Caco-2 (cell line): ENCODE measurements around the gene SLC16A11. TPM values are rescaled to one million over a fixed set of nuclear protein-coding genes. Genes with fewer than 3 reads are reported as not detected.
A peak's percentile ranks its signal among the peaks of the same experiment; 100 is the strongest.

ENCODE experiments used
- BruUV-seq: library from RNA; stranded (reverse); fragments of 400-500 nt; replicated peaks from 2 replicates; lab custom pipeline; 2021; lab: Mats Ljungman, UMichigan
- CTCF ChIA-PET: fragments of 300-600 bp; sonication (Branson Sonifier 250); formaldehyde crosslinking; loops from one replicate; lab custom pipeline; 2022; ENCODE audit warnings: antibody characterized with exemption; lab: Charles Lee
- POLR2A ChIA-PET: fragments of 300-600 bp; sonication (Branson Sonifier 250); formaldehyde crosslinking; loops from one replicate; lab custom pipeline; 2022; ENCODE audit warnings: antibody characterized with exemption; lab: Charles Lee
- DNase-seq, 2 experiments: peaks; one replicate each; pipeline versions ENCODE4 v3.0.0 to v3.0.0-alpha.2; 2020 to 2022
- H3K27me3 ChIP-seq: replicated peaks from 2 replicates; pipeline ENCODE4 v1.6.0; 2011; ENCODE audit warnings: low read length; ENCODE audit not compliant: control insufficient read depth, insufficient read depth
- H3K36me3 ChIP-seq: 2 replicates; pipeline ENCODE4 v1.5.1; 2011; ENCODE audit warnings: low read length; ENCODE audit not compliant: control insufficient read depth, insufficient read depth
- H3K4me1 ChIP-seq: fragments of 250-450 bp; sonication (Bioruptor Pico); 2 replicates; pipeline ENCODE4 v1.5.1; 2020; ENCODE audit warnings: mild to moderate bottlenecking
- H3K4me3 ChIP-seq: 2 replicates; pipeline ENCODE4 v1.5.1; 2011; ENCODE audit warnings: low read depth, mild to moderate bottlenecking, control low read depth, low read length
- H3K9me3 ChIP-seq: fragments of 250-450 bp; sonication (Bioruptor Pico); 2 replicates; pipeline ENCODE4 v1.5.1; 2020; ENCODE audit warnings: mild to moderate bottlenecking, moderate library complexity
- H3K27ac Mint-ChIP-seq: one replicate; pipeline ENCODE4 v1.8.0; 2022; ENCODE audit warnings: mixed read lengths; ENCODE audit not compliant: unreplicated experiment
- H3K27me3 Mint-ChIP-seq: one replicate; pipeline ENCODE4 v1.8.0; 2022; ENCODE audit warnings: mixed read lengths; ENCODE audit not compliant: insufficient read depth, unreplicated experiment
- H3K36me3 Mint-ChIP-seq: one replicate; pipeline ENCODE4 v1.8.0; 2022; ENCODE audit warnings: mild to moderate bottlenecking, mixed read lengths; ENCODE audit not compliant: insufficient read depth, unreplicated experiment
- H3K4me1 Mint-ChIP-seq: one replicate; pipeline ENCODE4 v1.8.0; 2022; ENCODE audit warnings: low read depth, mixed read lengths; ENCODE audit not compliant: unreplicated experiment
- H3K4me3 Mint-ChIP-seq: one replicate; pipeline ENCODE4 v1.8.0; 2022; ENCODE audit warnings: mild to moderate bottlenecking, moderate library complexity, mixed read lengths; ENCODE audit not compliant: unreplicated experiment
- H3K9me3 Mint-ChIP-seq: one replicate; pipeline ENCODE4 v1.8.0; 2022; ENCODE audit warnings: mixed read lengths; ENCODE audit not compliant: unreplicated experiment
- intact Hi-C: fragments of 100-400 bp; cut with micrococcal nuclease; formaldehyde crosslinking; loops from one replicate; pipeline ENCODE4 v1.10.0; 2022; ENCODE audit not compliant: unreplicated experiment
- total RNA-seq: library from RNA; stranded (reverse); gene quantifications from 2 replicates; pipeline ENCODE4 v1.2.3, GENCODE V29; 2022
- TF ChIP-seq, protein P1 (sequence below), 2 experiments: fragments of 200-600 bp in 1 of 2; IDR thresholded peaks; 1 replicate in 1 of 2; 2 replicates in 1 of 2; pipeline versions ENCODE4 v1.5.1 to v1.8.0; 2011 to 2022; ENCODE audit warnings: antibody characterized with exemption in 1 of 2, control low read depth in 1 of 2, inconsistent platforms in 1 of 2, low read depth in 1 of 2, low read length in 1 of 2, mild to moderate bottlenecking in 1 of 2, moderate library complexity in 1 of 2; ENCODE audit not compliant: insufficient read depth in 1 of 2, severe bottlenecking in 1 of 2, unreplicated experiment in 1 of 2

Gene SLC16A11
- total RNA-seq, 1 experiment from 2014 or later: 0.43 TPM

DNA sequence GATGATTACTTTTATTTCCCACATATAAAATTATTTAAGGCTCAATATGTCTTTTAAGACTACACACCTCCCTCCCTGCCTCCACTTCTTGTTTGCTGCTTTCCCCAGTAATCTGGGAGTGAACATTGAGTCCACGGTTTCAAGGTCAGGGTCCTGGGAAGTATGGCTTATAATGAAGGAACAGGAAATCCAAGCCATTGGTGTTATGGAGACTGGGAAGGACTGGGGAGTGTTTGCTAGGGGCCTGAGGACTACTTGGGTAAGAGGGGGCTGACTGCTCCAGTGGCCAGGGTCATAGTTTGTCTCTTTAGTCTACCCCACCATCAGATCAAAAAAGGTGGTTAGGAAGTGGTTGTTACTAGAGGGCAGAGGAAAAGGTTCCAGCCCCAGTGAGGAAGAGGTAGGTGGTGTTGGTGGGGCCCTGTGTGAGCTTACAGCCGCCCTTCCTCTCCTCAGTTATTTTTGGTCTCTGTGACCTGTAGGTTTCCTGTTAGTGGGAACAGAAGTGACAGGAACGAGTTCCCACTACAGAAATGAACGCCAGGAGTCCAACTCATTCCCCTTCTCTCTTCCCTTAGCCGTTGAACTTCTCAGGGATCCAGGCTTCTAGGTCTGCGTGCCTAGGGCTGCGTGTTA lies 8.8 kb downstream of the SLC16A11 start:
- no peaks in the 10 kb centered on the region for H3K4me1 ChIP-seq
- CTCF ChIA-PET: interaction anchor here (1.0 to 1.3 kb wide), 4 partner anchors 10 to 179 kb away, joined by 3 to 16 read pairs (median 5); no protein-coding TSS in a partner anchor
- H3K36me3 ChIP-seq: no peaks in the 10 kb centered on the region
- peak overlapping the region; percentile 47 for H3K4me3 ChIP-seq
- no peak for DNase-seq
- TF ChIP-seq, protein P1, sequence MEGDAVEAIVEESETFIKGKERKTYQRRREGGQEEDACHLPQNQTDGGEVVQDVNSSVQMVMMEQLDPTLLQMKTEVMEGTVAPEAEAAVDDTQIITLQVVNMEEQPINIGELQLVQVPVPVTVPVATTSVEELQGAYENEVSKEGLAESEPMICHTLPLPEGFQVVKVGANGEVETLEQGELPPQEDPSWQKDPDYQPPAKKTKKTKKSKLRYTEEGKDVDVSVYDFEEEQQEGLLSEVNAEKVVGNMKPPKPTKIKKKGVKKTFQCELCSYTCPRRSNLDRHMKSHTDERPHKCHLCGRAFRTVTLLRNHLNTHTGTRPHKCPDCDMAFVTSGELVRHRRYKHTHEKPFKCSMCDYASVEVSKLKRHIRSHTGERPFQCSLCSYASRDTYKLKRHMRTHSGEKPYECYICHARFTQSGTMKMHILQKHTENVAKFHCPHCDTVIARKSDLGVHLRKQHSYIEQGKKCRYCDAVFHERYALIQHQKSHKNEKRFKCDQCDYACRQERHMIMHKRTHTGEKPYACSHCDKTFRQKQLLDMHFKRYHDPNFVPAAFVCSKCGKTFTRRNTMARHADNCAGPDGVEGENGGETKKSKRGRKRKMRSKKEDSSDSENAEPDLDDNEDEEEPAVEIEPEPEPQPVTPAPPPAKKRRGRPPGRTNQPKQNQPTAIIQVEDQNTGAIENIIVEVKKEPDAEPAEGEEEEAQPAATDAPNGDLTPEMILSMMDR (IDR thresholded peaks at IDR 0.05; ENCODE audit: insufficient read depth in 1 of 2, low read depth in 1 of 2, low read length in 1 of 2, severe bottlenecking in 1 of 2, unreplicated experiment in 1 of 2): no peak
- Mint-ChIP-seq H3K27ac (peak overlapping the region; percentile 86), H3K27me3 (no peaks in the 10 kb centered on the region), H3K4me1 (peaks cover 7% of the 10 kb centered on the region), H3K4me3 (peak overlapping the region; percentile 88), H3K9me3 (no peaks in the 10 kb centered on the region), H3K36me3 (peaks cover 11% of the 10 kb centered on the region)
- POLR2A ChIA-PET: interaction anchor here (0.5 to 1.2 kb wide), 4 partner anchors 11 to 549 kb away, joined by 3 to 8 read pairs (median 4); partner anchors contain the start of genes ASGR2 and MPDU1
- intact Hi-C loops: no loop called here
- TSS peak; percentile 90 for BruUV-seq
- H3K9me3 ChIP-seq: no peaks in the 10 kb centered on the region
- no peaks in the 10 kb centered on the region for H3K27me3 ChIP-seq

DNA sequence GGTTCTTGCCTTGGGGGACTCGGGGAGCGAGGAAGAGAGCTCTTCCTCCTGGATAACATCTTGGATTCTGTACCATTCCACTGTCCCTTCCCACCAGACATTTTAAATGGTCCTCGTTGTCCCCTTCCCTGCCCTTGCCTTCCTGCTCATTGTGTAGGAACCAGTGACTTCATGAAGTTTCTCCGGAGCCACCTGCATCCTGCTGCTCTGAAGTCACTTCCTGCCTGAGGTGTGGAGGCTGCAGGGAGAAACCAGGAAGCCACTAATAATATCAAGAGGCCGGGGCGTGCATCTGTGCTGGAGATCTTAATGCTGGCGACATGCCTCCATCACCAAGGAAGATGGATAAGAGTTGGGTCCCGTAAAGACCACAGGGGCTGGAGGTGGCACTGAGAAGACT lies 14.2 kb downstream of the SLC16A11 start:
- H3K9me3 ChIP-seq: no peaks in the 10 kb centered on the region
- POLR2A ChIA-PET: no interaction called here
- H3K27ac Mint-ChIP-seq: no peak overlapping the region
- peaks cover 7% of the 10 kb centered on the region for H3K4me1 Mint-ChIP-seq
- no peak for DNase-seq
- CTCF ChIA-PET: no interaction called here
- no peak overlapping the region for H3K4me3 ChIP-seq
- BruUV-seq: no TSS peak
- no peak overlapping the region for H3K4me3 Mint-ChIP-seq
- intact Hi-C loops: no loop called here
- H3K27me3 Mint-ChIP-seq: no peaks in the 10 kb centered on the region
- no peaks in the 10 kb centered on the region for H3K9me3 Mint-ChIP-seq
- no peaks in the 10 kb centered on the region for H3K36me3 ChIP-seq
- TF ChIP-seq, protein P1 (IDR thresholded peaks at IDR 0.05; ENCODE audit: insufficient read depth in 1 of 2, low read depth in 1 of 2, low read length in 1 of 2, severe bottlenecking in 1 of 2, unreplicated experiment in 1 of 2): no peak
- no peaks in the 10 kb centered on the region for H3K4me1 ChIP-seq
- H3K36me3 Mint-ChIP-seq: no peaks in the 10 kb centered on the region
- H3K27me3 ChIP-seq: no peaks in the 10 kb centered on the region

DNA sequence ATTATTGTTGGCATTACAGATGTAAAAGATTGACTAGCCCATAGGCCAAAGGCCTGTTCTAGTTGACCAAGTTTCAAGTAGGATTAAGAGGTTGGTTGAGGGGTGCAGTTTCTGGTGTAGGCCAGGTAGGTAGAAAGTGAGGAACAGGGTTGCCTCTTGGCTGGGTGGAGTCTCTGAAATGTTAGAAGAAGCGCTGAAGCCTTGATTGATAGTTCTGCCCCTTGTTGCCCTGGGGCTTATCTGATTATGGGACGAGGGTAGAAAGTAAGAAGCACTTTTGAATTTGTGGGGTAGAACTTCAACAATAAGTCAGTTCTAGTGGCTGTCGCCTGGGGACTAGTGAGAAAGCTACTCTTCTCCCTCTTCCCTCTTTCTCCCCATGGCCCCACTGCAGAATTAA lies 14.8 kb downstream of the SLC16A11 start:
- intact Hi-C loops: no loop called here
- peaks cover 7% of the 10 kb centered on the region for H3K4me1 Mint-ChIP-seq

More for the DNA sequence above, 14.8 kb downstream of the SLC16A11 start:
- TF ChIP-seq, protein P1 (IDR thresholded peaks at IDR 0.05; ENCODE audit: insufficient read depth in 1 of 2, low read depth in 1 of 2, low read length in 1 of 2, severe bottlenecking in 1 of 2, unreplicated experiment in 1 of 2): no peak
- DNase-seq: no peak
- Histone ChIP-seq H3K9me3 (no peaks in the 10 kb centered on the region), H3K4me3 (no peak overlapping the region), H3K4me1 (no peaks in the 10 kb centered on the region), H3K27me3 (no peaks in the 10 kb centered on the region), H3K36me3 (no peaks in the 10 kb centered on the region)
- no peaks in the 10 kb centered on the region for H3K36me3 Mint-ChIP-seq
- no TSS peak for BruUV-seq
- POLR2A ChIA-PET: no interaction called here
- CTCF ChIA-PET: no interaction called here
- no peaks in the 10 kb centered on the region for H3K9me3 Mint-ChIP-seq
- no peak overlapping the region for H3K27ac Mint-ChIP-seq
- H3K27me3 Mint-ChIP-seq: no peaks in the 10 kb centered on the region
- H3K4me3 Mint-ChIP-seq: no peak overlapping the region
